GM21717 (cell line): Measurements from ENCODE around the gene SLC35G2.
"Not testable (repeated sequence)": the region's sequence is repeated elsewhere in the genome, so short reads cannot be mapped to it uniquely, and the experiment has no call there.

ENCODE experiments used
- ATAC-seq: cut with Tn5 transposase; IDR thresholded peaks from one replicate; pipeline ENCODE4 v1.9.1; 2021; ENCODE audit warnings: mild to moderate bottlenecking, moderate library complexity; ENCODE audit not compliant: unreplicated experiment

Gene SLC35G2

DNA sequence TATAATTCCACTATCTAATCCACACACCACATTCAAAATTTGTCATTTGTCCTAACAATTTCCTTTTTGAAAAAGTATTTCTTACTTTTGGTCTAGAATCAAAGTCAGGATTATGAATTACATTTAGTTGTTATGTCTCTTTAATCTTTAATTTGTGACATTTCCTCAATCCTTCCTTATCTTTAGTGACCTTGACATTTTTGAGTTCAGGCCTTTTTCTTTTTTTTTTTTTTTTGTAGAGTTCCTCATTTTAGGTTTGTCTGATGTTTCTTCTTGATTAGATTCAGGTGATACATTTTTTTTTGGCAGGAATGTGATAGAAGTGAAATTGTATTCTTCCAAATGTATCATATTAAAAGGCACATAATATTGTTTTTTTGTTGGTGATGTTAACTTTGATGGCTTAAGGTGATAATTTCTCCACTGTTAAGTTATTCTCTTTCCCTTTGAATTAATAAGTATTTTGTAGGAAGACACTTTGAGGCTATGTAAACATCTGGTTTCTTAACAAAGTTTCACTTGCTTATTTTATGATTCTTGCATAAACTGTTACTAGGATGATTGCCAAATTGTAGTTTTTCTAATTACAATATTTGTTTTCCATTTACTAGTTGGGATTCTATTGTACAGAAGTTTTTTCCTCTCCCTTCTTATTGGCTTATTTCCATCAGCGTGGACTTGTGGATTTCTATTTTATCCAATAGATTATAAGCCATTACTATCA lies 16.3 kb downstream of the SLC35G2 start:
- no peak for ATAC-seq

DNA sequence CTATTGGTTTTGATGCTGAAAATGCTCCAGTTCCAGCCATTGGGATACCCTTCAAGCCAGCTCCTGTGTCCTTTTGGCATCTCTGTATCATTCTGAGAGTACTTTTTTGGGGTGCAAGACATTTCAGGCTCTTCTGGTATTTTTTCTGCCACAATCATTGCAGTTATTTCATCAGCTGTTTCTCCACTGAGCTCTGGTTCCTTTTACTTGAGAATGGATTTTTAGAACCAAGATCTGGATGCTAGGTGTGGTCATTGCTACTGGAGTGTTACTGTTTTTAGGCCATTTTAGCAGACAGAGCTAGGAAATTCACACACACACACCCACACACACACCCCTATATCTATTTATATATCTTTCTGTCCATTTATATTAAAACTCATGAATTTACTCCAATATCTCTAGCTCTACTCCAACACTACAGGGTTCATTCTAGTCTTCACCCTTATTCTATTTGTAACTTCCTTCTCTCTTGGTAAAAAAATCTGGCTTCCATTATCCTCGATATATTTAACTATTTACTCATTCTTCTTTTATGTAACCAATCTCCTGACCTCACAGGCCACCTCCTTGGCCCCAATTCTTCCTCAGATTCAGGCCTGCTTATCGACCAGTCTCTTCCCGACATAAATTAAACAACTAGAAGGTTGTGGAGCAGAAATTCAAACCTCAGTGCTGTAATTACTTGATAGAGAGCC lies 17.0 kb downstream of the SLC35G2 start:
- no peak for ATAC-seq

DNA sequence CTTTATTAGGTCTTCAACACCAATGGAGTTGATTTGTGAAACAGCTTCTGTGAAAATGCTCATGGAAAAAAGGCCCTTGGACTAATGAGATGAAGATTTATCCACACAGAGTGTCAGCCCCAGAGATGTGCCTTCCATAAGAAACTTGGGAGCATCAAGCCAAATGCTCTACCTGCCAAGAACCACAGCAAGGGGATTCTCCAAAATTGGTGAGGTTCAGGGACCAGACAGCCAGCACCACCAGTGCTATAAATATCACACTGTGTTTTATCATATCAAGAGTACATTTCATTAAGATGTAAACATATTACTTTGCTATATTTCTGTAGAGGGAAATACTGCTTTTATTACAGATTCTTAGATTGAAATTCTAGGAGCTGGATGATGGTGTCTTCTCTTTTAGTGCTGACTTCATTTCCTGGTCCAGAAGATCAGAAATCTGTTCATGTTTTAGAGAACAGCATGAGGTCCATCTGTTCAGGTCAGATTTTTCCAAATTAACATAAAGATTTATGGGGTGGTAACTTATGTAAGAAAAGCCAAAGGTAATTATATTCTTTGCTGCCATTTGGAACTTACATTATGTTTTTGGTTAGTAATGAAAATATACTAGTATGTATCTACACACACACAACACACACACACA lies 17.7 kb downstream of the SLC35G2 start:
- ATAC-seq: no peak

DNA sequence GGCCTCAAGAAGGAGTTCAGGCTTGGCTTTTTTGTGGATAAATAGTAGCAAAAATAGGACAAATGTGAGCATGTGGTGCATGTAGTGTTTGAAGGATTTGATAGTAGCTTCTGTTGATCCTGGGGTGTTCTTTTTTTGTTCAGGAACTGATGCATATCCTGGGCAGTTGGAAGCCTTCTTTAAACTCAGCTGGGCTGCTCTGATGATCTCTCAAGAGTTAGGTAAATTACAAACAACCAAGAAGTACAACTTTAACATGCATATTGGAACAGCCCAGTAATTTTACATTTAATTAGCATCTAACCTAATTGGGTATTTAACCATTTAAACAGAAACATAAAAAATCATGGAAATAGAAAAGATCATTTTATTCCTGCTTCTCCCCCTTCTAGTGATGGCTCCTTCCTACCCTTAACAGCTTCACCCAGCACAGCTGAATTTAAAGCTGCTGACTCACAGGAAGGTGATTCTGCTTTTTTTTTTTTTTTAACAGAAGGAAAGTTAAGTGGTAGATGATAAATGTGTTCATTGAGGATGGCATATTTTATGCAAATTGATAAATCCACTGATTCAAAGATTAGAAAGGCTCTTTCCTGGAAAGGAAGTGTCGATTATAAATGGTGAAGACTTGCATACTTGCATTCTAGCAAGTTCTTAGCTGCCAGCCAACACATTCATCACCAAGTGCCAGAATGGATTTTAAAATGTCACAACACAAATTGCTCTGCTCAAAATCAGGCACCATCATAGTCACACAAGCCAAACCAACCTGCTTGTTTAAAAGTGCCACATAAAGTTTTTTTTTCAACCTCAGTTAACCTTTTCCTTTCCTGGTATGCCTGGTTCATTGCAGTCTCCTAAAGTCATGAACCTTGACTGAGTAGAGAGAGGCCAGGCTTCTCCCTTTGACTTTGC lies 20.0 kb downstream of the SLC35G2 start:
- ATAC-seq: no peak

DNA sequence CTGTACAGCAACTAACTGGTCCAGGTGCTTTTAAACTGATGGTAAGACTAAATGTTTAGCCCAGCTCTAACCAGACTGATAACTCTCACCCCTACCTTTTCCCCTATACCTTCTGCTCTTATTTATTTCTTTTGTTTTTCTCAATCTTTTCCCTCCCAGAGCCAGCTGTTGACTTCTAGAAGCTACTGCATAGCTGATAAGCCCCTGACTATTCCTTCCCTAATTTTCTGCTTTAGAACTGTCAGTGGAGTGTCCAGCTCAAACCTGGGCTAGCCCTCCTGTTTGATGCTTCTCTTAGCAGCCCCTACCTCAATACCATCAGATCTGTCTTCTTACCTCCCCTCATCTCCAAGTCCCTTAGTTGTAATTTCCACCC lies 20.6 kb downstream of the SLC35G2 start:
- ATAC-seq: no peak

DNA sequence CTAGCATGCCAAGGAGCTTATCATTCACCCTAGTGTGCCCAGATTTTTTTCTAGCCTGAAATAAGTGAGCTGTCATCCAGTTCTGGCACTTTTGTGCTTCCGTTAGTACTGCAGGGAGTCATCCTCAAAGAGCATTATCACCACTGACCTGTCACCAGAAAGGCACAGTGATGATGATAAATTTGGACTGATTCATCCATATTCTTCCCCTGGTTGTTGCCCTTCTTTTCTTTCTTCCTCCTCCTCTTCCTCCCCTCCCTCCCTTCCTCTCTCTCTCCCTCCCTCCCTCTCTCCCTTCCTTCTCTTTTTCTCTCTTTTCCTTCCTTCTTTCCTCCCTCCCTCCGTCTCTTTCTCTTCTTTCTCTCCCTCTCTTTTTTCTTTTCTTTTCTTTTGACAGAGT lies 21.3 kb downstream of the SLC35G2 start:
- no peak for ATAC-seq

DNA sequence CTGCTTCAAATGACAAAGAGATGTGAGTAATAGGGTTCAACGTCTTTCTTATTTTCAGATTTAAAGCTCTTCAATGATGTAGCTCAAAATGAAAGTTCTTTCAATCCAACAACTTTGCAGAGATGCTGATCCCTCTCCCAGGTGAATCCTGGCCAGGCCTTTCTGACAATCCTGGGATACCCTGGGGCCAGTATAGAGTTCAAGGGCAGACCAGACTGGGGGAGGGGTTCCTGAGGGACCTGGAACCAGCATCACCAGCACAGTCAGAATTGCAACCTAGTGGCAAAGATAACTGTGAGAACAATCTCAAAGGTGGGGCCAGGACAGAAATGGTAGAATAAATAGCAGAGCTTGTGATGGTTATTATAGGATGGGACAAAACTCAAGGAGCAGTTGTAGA lies 23.4 kb downstream of the SLC35G2 start:
- no peak for ATAC-seq

DNA sequence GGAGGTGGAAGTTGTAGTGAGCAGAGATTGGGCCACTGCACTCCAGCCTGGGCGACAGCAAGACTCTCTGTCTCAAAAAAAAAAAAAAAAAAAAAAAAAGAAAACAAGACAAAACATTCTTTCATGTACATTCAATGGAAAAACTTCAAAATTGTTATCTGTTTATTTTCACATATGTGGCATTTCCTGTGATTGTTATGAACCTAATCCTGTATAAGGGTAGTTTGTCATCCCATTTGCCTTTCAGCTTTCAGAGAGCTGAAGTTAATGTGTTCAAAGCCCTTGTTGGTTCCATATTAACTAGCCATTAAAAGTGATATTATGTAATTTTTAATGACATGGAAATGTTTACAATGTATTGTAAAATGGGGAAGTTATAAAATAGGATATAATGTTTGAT lies 25.8 kb downstream of the SLC35G2 start:
- no peak for ATAC-seq

DNA sequence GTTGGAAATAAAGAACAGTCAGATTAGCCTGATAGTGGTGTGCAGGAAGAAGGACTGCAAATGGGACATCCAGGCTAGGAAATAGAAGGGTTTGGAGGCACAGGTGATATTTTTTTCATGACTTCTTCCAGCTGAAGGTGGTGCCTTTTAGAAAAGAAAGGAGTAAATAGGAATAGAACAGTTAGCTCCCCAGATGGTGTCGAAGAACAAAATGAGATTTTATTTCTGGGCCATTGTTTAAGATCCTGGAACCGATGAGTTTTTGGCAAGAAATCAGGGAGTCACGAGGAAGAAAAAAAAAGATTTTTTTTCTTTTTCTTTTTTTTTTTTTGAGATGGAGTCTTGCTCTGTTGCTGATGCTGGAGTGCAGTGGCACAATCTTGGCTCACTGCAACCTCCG lies 33.3 kb downstream of the SLC35G2 start:
- ATAC-seq: no peak

DNA sequence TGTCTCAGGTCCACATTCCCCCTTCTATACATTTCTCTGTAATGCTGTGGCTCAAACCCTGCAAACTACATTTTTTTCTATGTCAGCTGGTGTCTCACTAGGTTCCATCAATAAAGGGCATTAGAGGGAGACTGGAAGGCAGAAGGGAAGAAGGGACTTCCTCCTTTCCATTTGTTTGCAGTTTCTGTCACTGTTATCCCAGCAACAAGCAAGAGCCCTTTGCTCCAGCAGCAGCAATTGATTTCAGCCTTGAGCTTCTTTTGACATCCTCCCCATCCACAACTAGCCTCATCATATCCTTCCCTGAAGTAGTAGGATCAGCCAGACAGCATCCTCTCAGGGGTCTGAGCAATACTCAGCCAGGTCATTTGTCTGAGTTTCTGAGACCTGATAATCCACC lies 37.7 kb downstream of the SLC35G2 start:
- ATAC-seq: no peak

DNA sequence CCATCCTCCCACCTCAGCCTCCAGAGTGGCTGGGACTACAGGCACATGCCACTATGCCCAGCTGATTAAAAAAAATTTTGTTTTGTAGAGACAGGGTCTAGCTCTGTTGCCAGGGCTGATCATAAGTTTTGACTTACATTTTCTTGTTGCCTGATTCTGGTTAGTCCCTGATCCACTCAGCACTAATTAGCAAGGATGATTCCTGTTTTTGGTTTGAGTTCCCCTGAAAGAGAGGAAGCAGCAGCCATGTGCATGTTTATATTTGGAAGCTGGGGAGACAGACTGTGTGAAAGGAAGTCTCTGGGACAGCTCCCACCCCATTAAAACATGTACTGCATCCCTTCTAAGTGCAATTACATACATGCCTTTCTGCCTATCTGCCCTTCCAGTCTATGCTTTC lies 39.5 kb downstream of the SLC35G2 start:
- ATAC-seq: no peak

DNA sequence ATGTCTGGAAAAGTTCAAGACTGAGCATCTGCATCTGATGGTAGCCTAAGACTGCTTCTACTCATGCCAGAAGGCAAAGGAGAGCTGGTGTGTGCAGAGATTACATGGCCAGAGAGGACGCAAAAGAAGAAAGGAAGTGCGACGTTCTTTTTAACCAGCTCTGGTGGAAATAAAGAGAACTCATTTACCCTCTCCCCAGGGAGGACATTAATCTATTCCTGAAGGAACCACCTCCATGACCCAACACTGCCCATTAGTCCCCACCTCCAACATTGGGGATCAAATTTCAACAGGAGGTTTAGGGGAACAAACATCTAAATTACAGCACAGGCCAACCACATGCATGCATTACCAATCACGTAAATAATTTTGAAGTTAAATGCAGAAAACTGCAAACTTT lies 41.6 kb downstream of the SLC35G2 start:
- ATAC-seq: no peak

DNA sequence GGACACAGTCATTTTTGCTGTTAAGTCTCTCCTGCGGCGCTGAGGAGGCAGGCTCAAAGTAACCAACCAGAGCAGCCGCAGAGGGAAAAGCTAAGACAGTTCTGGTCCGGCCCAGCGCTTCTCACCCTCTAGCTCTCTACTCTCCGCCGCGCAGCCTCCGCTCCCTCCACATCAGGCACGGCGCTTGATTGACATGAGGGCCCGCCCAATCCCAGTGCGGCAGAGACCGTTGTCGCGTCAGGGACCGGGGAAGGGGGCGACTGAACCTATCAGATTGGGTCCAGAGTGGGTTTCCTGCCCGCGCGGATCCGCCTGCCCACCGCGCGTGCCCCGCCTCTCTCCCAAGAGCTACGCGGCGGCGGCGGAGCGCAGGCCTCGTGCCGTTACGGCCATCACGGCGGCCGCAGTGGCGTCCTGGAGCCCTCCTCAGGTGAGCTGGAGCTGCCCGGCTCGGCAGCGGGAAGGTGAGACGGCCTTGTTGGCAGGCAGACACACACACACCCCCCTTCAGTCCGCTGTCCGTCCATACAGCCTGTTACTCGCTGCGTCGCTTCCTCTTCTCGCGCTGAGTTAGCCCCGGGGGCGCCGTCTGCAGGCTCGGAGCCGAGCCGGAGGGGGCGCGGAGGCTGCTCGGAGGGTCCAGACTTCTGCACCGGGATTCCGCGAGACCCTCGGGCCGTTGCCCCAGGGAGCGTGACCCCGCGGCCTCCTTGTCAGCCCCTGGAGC lies 43.1 kb downstream of the SLC35G2 start, which contains the start of gene NCK1:
TSS of gene NCK1 (plus strand) at position 319 of the 727 bp plus-strand sequence. CDS start 65,794 bp downstream, outside the sequence.
- ATAC-seq: peak; percentile 97

DNA sequence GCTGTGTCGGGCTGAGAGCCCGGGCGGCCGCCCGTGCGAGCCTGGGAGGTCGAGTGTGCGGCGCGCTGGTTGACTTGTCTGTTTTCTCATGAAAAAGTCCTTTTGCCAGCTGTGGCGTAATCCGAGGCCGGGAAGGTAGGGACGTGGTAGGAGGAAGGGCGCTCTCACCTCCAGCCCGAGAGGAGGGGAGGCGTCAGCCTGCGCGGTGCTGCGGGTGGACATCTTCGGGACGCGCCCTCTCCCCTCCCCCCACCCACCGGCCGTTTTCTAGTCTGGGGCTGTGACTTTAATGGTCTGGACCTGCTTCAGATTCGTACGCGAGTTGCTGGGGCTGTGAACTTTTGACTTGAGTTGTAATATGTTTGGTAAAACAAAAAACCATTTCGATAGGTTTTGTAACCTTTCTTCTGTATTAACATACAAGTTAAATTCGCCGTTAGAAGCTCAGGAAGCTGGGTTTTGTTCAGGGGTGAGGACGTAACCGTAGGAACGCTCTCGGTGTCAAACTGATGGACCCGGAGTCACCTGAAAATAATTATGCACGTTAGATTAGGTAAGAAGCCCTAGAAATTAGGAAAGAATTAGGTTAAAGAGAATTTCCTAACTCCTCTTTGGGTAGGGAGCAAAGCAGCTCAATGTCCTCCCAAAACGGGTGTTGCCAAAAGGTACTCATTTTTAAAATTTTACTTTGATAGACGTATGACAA lies 43.8 kb downstream of the SLC35G2 start:
- peak; percentile 27 for ATAC-seq

DNA sequence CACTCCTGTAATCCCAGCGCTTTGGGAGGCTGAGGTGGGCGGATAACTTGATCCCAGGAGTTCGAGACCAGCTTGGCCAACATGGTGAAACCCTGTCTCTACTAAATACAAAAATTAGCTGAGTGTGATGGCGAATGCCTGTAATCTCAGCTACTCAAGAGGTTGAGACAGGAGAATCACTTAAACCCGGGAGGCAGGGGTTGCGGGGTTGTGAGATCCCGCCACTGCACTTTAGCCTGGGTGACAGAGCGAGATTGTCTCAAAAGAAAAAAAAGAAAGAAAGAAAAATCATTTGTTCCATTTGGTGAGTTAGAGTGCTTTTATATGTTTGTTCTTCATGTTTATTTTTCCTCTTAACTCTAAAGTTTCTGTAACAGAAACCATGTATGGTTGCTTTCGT lies 50.4 kb downstream of the SLC35G2 start:
- no peak for ATAC-seq

DNA sequence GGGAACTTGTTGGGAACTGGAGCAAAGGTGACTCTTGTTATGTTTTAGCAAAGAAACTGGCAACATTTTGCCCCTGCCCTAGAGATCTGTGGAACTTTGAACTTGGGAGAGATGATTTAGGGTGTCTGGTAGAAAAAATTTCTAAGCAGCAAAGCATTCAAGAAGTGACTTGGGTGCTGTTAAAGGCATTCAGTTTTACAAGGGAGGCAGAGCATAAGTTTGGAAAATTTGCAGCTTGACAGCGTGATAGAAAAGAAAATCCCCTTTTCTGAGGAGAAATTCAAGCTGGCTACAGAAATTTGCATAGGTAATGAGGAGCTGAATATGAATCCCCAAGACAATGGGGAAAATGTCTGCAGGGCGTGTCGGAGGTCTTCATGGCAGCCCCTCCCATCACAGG lies 53.3 kb downstream of the SLC35G2 start:
- ATAC-seq: not testable (repeated sequence)

DNA sequence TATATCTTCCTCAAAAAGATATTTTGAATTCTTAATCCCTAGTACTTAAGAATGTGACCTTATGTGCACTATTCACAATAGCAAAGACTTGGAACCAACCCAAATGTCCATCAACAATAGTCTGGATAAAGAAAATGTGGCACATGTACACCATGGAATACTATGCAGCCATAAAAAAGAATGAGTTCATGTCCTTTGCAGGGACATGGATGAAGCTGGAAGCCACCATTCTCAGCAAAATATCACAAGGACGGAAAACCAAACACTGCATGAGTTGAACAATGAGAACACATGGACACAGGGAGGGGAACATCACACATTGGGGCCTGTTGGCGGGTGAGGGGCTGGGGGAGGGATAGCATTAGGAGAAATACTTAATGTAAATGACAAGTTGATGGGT lies 60.6 kb downstream of the SLC35G2 start:
- ATAC-seq: not testable (repeated sequence)

DNA sequence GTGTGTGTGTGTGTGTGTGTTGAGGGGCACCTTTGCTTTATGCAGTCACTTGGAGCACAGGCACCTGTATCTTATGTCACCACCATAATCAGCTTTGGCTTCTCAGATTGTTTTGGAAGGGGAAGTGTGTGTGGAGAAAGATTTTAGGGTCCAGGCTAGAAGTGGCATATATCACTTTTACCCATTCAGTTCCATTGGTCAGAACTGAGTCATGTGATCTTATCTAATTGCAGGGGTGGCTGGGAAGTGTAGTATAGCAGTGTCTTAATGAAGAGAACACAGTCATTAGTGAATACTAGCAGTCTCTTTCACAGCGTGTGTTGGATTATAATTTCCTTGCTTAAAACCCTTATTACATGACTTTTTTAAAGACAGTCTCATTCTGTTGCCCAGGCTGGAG lies 63.6 kb downstream of the SLC35G2 start:
- no peak for ATAC-seq

DNA sequence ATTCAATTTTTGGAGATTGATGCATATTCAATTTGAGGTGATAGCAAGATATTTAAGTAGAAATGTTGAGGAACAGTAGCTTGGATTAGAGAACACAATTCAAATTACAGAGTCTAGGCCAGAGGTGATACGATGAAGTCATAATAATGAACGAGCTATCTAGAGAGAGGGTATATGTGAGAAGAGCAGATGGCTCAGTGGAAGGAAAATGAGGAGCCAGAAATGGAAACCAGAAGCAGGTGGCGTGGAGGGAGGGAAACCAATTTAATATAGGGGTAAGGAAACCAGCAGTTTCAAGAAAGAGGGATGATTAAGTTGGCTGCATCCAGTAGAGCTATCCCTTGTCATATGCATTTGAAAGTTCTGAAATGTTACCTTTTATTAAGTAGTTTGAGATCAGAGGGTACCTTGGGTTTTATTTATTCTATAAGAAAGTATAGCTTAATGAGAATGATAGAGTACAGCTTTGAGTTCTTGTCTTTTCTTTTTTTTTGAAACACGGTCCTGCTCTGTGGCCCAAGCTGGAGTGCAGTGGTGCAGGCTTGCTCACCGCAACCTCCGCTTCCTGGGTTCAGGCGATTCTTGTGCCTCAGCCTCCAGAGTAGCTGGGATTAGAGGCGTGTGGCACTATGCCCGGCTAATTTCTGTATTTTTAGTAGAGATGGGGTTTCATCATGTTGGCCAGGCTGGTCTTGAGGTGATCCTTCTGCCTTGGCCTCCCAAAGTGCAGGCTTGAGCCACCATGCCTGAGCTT lies 65.2 kb downstream of the SLC35G2 start:
- no peak for ATAC-seq
